Frontal cortex (tissue), 4 donors: ENCODE measurements around the gene ESR1. TPM values are rescaled to one million over a fixed set of nuclear protein-coding genes. Genes with fewer than 3 reads are reported as not detected.

Experiments
- DNase-seq, 2 donors: peaks; one replicate each; pipeline ENCODE4 v3.0.0; 2012; ENCODE audit warnings: low spot score in 2 of 2
- FAIRE-seq: peaks from 2 replicates; lab custom pipeline; 2012; peaks lifted over from hg19 to GRCh38; lab: Jason Lieb, UNC
- total RNA-seq: library from RNA; depleted of rRNA; stranded (reverse); fragments of >200 nt; gene quantifications from one replicate; pipeline ENCODE4 v1.2.3, GENCODE V29; 2014
- donor health status: control.
- donor health status: control.
- donor health status: control.

ESR1 gene
- total RNA-seq, 1 donor from 2014 or later, result under 0.01 TPM

DNA sequence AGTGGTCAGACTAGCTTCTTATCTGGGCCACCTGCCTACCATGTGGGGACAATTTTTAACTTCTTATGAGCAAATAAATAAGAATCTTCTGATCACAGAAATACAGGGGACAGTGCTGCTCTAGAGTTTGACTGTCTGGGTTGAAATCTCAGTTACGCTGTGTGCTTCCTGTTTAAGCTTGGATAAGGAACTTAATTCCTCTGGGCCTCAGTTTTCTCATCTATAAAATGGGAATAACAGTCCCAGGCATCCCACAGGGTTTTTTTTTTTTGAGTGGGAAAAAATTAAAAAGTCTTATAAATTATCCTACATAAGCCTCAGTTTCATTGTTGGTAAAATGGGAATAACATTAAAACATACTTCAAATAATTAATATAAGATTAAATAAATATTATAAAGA is 340.9 kb downstream of the ESR1 start:
- DNase-seq (no peak), FAIRE-seq (no peak)

GRCh38 chr6:152150196-152150595 is 342.7 kb downstream of the ESR1 start:
- DNase-seq, result no peak
- no peak for FAIRE-seq

GRCh38 chr6:152151920-152152319 is 344.4 kb downstream of the ESR1 start:
- no peak for FAIRE-seq
- DNase-seq, result no peak

- DNase-seq, result no peak
Observed at GRCh38 chr6:152154559-152155356, 347.3 kb downstream of the ESR1 start.

DNA sequence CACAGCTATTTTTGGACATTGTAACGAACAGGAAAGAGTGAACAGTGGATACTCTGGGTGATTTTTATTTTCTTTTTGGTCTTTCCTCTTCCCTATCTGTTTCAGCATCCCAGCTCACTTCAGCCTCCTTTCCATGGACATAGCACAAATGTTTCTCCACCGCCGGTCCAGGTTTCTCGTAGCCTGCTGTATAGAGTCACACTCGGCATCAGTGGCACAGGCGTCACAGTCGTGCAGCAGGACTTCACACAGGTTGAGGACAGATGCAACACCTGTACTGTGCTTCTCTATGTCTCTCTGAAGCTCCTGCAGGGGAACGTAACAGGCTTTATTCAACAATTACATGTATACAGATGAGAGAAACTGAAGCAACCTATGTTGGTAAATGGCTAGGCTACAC is 348.3 kb downstream of the ESR1 start:
- DNase-seq (no peak), FAIRE-seq (no peak)

More at GRCh38 chr6:152154559-152155356, 347.3 kb downstream of the ESR1 start:
- no peak for FAIRE-seq

- FAIRE-seq, result no peak
- DNase-seq, result no peak
Observed at GRCh38 chr6:152160346-152160745, 352.9 kb downstream of the ESR1 start.

DNA sequence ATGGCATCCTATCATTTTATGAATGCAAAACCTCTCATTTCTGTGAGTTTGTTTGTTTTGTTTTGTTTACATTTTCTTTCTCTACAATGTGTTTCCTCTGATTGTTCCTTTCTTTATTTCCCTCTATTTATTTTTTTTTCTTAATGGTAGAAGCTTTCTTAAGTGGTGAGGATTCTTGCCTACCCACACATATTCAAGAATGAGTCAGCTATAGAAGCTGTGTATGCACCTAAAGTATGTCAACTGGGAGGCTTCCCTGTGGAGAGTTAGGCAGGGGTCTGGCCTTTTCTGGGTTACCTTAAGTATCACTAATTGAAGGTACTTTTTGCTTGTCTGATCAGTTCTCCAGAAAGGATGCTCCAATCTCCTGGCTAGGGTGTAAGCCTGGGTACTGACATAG is 354.0 kb downstream of the ESR1 start:
- FAIRE-seq (no peak), DNase-seq (no peak)

DNA sequence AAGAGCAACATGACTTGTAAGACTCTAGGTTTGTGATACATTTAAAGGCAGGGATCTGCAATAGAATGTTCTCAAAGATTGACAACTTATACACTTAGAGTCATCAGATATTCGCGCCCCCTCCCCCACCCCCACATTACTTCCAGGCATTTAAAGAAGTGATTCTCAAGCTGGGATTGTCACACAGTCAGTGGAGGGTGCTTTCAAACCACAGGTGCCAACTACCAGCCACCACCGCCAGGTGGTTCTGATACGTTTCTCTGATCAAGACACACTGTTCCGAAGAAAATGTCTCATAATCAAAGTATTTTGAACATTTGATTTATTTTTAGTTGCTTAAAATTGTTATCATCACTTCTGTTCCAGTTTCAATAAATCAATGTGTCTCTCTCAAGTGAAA is 357.5 kb downstream of the ESR1 start:
- FAIRE-seq, result no peak
- no peak for DNase-seq

DNA sequence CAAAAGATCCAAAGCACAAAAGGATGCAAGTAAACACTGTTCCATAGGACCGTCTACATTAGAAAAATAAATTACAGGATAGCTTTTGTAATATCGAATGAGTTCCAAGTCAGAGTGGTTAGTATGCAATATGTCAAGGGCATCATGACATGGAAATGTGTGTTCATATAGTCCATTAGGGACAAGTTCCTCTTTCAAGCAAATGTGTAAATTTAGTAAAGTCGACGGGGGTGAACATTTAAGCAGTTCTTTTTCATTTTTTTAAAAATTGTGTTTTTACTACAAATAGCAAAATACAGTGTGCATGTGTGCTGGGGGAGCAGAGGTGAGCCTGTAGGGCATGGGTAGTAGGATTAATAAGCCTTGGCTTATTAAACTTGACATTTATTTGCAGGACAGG is 359.0 kb downstream of the ESR1 start:
- DNase-seq, result no peak
- FAIRE-seq, result no peak

GRCh38 chr6:152166897-152167296 is 359.4 kb downstream of the ESR1 start:
- DNase-seq, result no peak
- no peak for FAIRE-seq

GRCh38 chr6:152167641-152168603 is 360.4 kb downstream of the ESR1 start:
- FAIRE-seq, result no peak
- DNase-seq, result no peak

DNA sequence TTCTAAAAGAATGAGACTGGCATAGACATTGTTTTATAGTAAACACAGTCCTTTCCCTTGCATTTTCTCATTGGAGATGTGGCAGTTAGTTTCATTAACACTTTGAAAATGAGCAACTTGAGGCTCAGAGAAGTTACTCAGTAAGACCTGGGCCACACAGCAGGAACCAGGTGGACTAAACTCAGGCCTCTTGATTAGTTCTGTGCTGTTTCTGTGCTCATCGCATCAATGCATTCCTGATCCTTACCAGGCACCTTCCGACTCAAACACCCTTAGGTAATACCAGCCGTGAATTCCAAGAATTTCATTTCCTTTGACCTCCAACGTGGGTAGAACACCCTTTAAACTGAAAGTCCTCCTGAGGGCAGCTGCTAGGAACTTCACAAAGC is 362.8 kb downstream of the ESR1 start:
- DNase-seq (no peak), FAIRE-seq (no peak)

- FAIRE-seq (no peak), DNase-seq (no peak)
Observed at GRCh38 chr6:152170702-152171667, 363.5 kb downstream of the ESR1 start.

DNA sequence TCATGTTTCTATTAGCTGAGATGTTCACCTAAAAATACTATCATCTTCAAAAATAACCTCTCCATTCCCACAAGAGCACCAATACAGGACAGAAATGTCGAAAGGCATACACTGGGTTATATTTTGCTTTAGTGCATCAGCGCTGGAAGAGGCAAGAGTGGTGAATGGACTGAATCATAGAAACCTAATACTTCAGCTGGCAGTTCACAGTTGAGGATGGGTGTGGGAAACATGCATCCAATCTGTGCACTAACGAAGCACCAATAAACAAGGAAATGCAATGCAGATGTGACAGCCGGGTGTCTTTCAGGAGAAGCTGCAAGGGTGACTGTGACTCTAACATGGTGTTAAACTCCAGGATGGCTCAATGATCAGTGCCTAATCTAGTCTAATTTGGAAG is 365.8 kb downstream of the ESR1 start:
- FAIRE-seq (no peak), DNase-seq (no peak)

DNA sequence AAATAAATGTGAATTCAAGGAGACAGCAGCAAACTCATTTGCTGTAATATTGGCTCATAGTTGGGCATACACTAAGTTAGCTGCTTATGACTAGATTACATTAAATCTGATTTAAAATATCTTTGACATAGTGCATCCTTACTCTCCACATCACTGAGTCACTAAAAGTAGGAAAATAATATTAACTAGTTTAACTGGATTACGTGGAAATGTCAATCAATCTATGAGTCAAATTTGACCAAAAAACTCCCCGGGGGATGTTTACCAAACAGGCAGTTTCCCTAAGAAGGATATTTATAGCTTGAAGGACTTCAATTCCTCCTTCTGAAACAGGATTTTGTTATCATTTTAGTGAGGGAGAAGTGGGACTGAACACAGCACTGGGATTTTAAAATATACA is 366.5 kb downstream of the ESR1 start:
- DNase-seq (no peak), FAIRE-seq (no peak)

- FAIRE-seq, result no peak
- DNase-seq, result no peak
Observed at GRCh38 chr6:152176268-152176667, 368.8 kb downstream of the ESR1 start.
